Hepatocyte (in vitro differentiated cells): ENCODE results near the gene KLC3. TPM values are rescaled to one million over a fixed set of nuclear protein-coding genes. Genes with fewer than 3 reads are reported as not detected.

Source experiments
- DNase-seq: peaks from one replicate; pipeline ENCODE4 v3.0.0-alpha.2; 2016; ENCODE audit warnings: low spot score
- H2AFZ ChIP-seq: fragments of 200-600 bp; sonication (generic); 2 replicates; pipeline ENCODE4 v1.6.0; 2016; ENCODE audit warnings: antibody characterized with exemption, mild to moderate bottlenecking
- H3K27ac ChIP-seq: fragments of 200-600 bp; sonication (generic); 2 replicates; pipeline ENCODE4 v1.5.1; 2016; ENCODE audit warnings: mild to moderate bottlenecking
- H3K27me3 ChIP-seq: fragments of 200-600 bp; sonication (generic); 2 replicates; pipeline ENCODE4 v1.6.1; 2016
- H3K36me3 ChIP-seq: fragments of 200-600 bp; sonication (generic); replicated peaks from 2 replicates; pipeline ENCODE4 v1.5.1; 2016; ENCODE audit warnings: low read depth; ENCODE audit not compliant: insufficient read depth
- H3K4me1 ChIP-seq: fragments of 200-600 bp; sonication (generic); 2 replicates; pipeline ENCODE4 v1.5.1; 2016; ENCODE audit warnings: mild to moderate bottlenecking, moderate library complexity; ENCODE audit not compliant: insufficient read depth
- H3K4me2 ChIP-seq: fragments of 200-600 bp; sonication (generic); 2 replicates; pipeline ENCODE4 v1.6.0; 2016
- H3K4me3 ChIP-seq: fragments of 200-600 bp; sonication (generic); 2 replicates; pipeline ENCODE4 v1.5.1; 2016; ENCODE audit warnings: mild to moderate bottlenecking
- H3K79me2 ChIP-seq: fragments of 200-600 bp; sonication (generic); 2 replicates; pipeline ENCODE4 v1.6.0; 2017; ENCODE audit warnings: mild to moderate bottlenecking
- H3K9me2 ChIP-seq: fragments of 200-600 bp; sonication (generic); replicated peaks from 2 replicates; pipeline ENCODE4 v1.6.0; 2017; ENCODE audit warnings: mild to moderate bottlenecking; ENCODE audit not compliant: insufficient read depth
- H3K9me3 ChIP-seq: fragments of 200-600 bp; sonication (generic); 2 replicates; pipeline ENCODE4 v1.5.1; 2016; ENCODE audit warnings: low read depth, mild to moderate bottlenecking
- H4K20me1 ChIP-seq: fragments of 200-600 bp; sonication (generic); 2 replicates; pipeline ENCODE4 v1.6.0; 2016; ENCODE audit warnings: mild to moderate bottlenecking; ENCODE audit not compliant: insufficient read depth, poor library complexity, severe bottlenecking
- EZH2 ChIP-seq: fragments of 200-600 bp; sonication (generic); IDR thresholded peaks from 2 replicates; pipeline ENCODE4 v1.6.1; 2016; ENCODE audit warnings: antibody characterized with exemption, mild to moderate bottlenecking, borderline replicate concordance
- EZH2phosphoT487 ChIP-seq: fragments of 200-600 bp; sonication (generic); IDR thresholded peaks from one replicate; pipeline ENCODE4 v1.6.1; 2018; ENCODE audit warnings: antibody characterized with exemption, mild to moderate bottlenecking, low read depth, moderate library complexity; ENCODE audit not compliant: unreplicated experiment, severe bottlenecking
- WGBS: methylation state at CpG from one replicate; pipeline ENCODE4 v1.1.6; 2016; ENCODE audit warnings: low lambda C conversion rate; ENCODE audit errors: missing lambda C conversion rate; 5-methylcytosine and 5-hydroxymethylcytosine counted together
- polyA plus RNA-seq: library from polyadenylated mRNA; unstranded; fragments of >200 nt; fragmentation: Nextera tagmentation; extraction: Ambion mirVana; gene quantifications from 2 replicates; pipeline ENCODE4 v1.2.1, GENCODE V29; 2016
- total RNA-seq: library from RNA; depleted of rRNA; stranded (reverse); fragments of >200 nt; gene quantifications from 2 replicates; pipeline ENCODE4 v1.2.3, GENCODE V29; 2014
- TF ChIP-seq, protein P1 (sequence below): fragments of 200-600 bp; sonication (generic); IDR thresholded peaks from 2 replicates; pipeline ENCODE4 v1.5.1; 2016; ENCODE audit warnings: antibody characterized with exemption, mild to moderate bottlenecking; ENCODE audit not compliant: poor library complexity

KLC3 gene
- total and polyA plus RNA-seq, 2 experiments from 2014 or later: 5.5 to 7.6 TPM

DNA sequence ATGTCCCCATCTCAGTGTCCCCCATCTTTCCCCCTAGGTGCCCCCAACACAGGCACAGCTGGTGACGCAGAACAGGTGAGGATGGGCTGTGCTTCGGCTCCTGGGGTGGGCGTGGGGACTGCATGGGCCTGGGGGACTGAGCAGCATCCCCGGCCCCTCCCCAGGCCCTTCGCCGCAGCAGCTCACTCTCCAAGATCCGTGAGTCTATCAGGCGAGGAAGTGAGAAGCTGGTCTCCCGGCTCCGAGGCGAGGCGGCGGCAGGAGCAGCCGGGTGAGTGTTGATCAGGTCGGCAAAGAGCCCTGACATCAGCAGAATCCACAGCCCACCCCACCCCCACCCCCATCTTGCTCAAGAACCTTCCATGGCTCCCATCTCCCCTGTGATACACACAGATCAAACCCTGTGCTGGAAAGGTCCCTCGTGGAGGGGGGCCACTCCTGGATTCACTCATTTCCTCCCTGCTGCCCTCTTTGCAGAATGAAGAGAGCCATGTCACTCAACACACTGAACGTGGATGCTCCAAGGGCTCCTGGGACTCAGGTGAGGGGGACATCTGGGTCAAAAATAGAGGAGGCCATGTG, 10.0 kb downstream of the KLC3 start:
- WGBS: 93% methylated on average over 8 of the region's 17 CpGs
- no peaks in the 10 kb centered on the region for H3K9me3 ChIP-seq
- TF ChIP-seq, protein P1, sequence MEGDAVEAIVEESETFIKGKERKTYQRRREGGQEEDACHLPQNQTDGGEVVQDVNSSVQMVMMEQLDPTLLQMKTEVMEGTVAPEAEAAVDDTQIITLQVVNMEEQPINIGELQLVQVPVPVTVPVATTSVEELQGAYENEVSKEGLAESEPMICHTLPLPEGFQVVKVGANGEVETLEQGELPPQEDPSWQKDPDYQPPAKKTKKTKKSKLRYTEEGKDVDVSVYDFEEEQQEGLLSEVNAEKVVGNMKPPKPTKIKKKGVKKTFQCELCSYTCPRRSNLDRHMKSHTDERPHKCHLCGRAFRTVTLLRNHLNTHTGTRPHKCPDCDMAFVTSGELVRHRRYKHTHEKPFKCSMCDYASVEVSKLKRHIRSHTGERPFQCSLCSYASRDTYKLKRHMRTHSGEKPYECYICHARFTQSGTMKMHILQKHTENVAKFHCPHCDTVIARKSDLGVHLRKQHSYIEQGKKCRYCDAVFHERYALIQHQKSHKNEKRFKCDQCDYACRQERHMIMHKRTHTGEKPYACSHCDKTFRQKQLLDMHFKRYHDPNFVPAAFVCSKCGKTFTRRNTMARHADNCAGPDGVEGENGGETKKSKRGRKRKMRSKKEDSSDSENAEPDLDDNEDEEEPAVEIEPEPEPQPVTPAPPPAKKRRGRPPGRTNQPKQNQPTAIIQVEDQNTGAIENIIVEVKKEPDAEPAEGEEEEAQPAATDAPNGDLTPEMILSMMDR: no peak
- no peak for TF ChIP-seq EZH2phosphoT487
- TF ChIP-seq EZH2: no peak
- H3K36me3 ChIP-seq: no peaks in the 10 kb centered on the region
- H3K27me3 ChIP-seq: peaks cover 3% of the 10 kb centered on the region
- H2AFZ ChIP-seq: no peak overlapping the region
- no peaks in the 10 kb centered on the region for H3K9me2 ChIP-seq
- no peaks in the 10 kb centered on the region for H3K4me1 ChIP-seq
- no peak overlapping the region for H3K27ac ChIP-seq
- H4K20me1 ChIP-seq: no peaks in the 10 kb centered on the region
- no peaks in the 10 kb centered on the region for H3K79me2 ChIP-seq
- no peak overlapping the region for H3K4me3 ChIP-seq
- no peak overlapping the region for H3K4me2 ChIP-seq
- no peak for DNase-seq

DNA sequence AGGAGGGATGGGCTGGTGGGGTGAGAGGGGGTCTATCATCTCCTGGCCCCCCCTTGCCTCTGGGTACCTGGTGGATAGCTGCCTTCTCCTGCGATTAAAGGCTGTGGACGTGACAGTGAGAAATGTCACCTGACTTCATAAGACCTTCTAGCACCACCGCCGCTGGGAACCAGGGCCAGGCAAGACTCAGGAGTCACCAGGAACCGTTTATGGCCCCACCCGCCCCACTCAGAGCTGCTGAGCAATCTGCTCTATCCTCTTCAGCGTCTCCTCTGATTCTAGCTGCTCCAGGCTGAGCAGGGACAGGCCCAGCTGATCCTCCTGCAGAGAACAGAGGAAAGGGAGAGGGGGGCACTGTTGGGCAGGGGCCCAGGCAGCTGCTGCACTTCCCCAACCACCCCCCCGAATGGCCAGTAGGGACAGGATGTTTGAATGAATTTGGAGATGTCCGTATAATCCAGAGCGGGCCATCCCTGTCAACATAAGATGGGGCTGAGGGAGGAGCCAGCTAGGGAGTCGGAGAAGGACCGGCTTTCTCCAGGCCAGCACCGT, 10.9 kb downstream of the KLC3 start:
- H4K20me1 ChIP-seq: no peaks in the 10 kb centered on the region
- H3K9me2 ChIP-seq: no peaks in the 10 kb centered on the region
- no peak overlapping the region for H3K4me2 ChIP-seq
- TF ChIP-seq EZH2: no peak
- peaks cover 3% of the 10 kb centered on the region for H3K27me3 ChIP-seq
- no peak overlapping the region for H2AFZ ChIP-seq
- no peak overlapping the region for H3K4me3 ChIP-seq
- no peak for DNase-seq
- no peaks in the 10 kb centered on the region for H3K79me2 ChIP-seq
- no peaks in the 10 kb centered on the region for H3K36me3 ChIP-seq
- H3K4me1 ChIP-seq: no peaks in the 10 kb centered on the region
- no peaks in the 10 kb centered on the region for H3K9me3 ChIP-seq
- H3K27ac ChIP-seq: no peak overlapping the region
- WGBS: 90% methylated on average over 13 of the region's 13 CpGs

DNA sequence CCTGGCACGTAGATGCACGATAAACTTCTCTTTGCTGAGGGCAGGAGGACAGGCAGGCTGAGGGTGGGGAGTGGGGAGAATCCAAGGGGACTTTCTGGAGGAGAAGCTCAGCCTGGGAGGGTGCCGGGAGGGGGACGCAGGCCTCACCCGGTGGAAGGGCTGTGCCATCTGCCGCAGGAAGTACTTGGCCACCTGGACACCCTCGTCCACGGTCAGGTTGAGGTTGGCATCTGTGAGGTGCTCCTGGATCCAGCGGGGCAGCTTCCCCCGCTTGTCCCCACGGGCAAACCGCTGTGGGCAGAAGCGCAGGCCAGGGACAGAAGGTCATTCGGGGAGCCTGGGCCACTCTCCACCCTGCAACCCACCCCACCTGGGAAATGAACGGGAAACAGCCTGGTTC, 11.5 kb downstream of the KLC3 start:
- no peak for DNase-seq
- Histone ChIP-seq H3K27me3 (peaks cover 3% of the 10 kb centered on the region), H3K4me3 (no peak overlapping the region), H3K27ac (no peak overlapping the region), H3K4me1 (no peaks in the 10 kb centered on the region), H3K36me3 (no peaks in the 10 kb centered on the region), H3K9me3 (no peaks in the 10 kb centered on the region), H3K9me2 (no peaks in the 10 kb centered on the region), H2AFZ (no peak overlapping the region), H3K79me2 (no peaks in the 10 kb centered on the region), H4K20me1 (no peaks in the 10 kb centered on the region), H3K4me2 (no peak overlapping the region)
- no peak for TF ChIP-seq EZH2phosphoT487
- TF ChIP-seq, protein P1: no peak
- TF ChIP-seq EZH2: no peak
- WGBS: 93% methylated on average over 11 of the region's 15 CpGs

DNA sequence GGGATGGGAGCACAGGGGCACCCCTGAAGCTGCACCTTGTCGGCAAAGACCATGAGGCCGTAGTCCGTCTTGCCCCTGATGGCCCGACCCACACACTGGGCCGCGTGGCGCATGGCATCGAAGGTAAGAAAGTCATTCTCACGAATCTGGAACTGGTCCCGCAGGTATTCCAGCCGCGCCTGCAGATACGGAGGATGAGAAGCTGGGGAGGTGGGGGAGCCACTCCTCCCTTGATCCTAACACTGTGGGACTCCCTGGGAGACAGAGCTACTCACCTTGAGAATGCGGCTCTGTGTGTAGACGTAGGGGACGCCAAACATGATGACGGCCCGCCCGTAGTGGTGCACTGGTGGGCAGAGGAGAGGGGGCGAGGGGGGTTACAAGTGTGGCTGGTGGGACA, 11.9 kb downstream of the KLC3 start:
- DNase-seq: no peak
- Histone ChIP-seq H3K27me3 (no peaks in the 10 kb centered on the region), H3K36me3 (no peaks in the 10 kb centered on the region), H3K27ac (no peak overlapping the region), H3K79me2 (no peaks in the 10 kb centered on the region), H3K4me2 (no peak overlapping the region), H4K20me1 (no peaks in the 10 kb centered on the region), H3K4me3 (no peak overlapping the region), H3K9me3 (no peaks in the 10 kb centered on the region), H3K4me1 (no peaks in the 10 kb centered on the region), H3K9me2 (no peaks in the 10 kb centered on the region), H2AFZ (no peak overlapping the region)
- TF ChIP-seq, protein P1: no peak
- TF ChIP-seq EZH2: no peak
- no peak for TF ChIP-seq EZH2phosphoT487
- 95% methylated on average over 20 of the region's 20 CpGs for WGBS
